ENCODE results near the gene LLCFC1. TPM values are rescaled to one million over a fixed set of nuclear protein-coding genes. Genes with fewer than 3 reads are reported as not detected.

The LLCFC1 gene
- total RNA-seq, 4 donors from 2014 or later = not detected

- peaks cover 0 to 4% (median 0%) of the 10 kb centered on the region in 3 donors for H3K27me3 ChIP-seq
- in situ Hi-C loops (cut with MboI; ENCODE audit: low sequenced_read_pairs in 4 of 4) (no loop called here), intact Hi-C loops (cut with DNase I; ENCODE audit: low total_unique reads) (no loop called here)
- TF ChIP-seq CTCF (IDR thresholded peaks at IDR 0.05 in 4 of 5, conservative IDR thresholded peaks at IDR 0.05 in 1 of 5) (no peak), POLR2A (IDR thresholded peaks at IDR 0.05) (no peak)
- ATAC-seq = no peak
- no peak overlapping the region for H3K27ac ChIP-seq
- H3K9me3 ChIP-seq = no peaks in the 10 kb centered on the region
- no peak for DNase-seq
- no peak overlapping the region for H3K4me3 ChIP-seq
- no peaks in the 10 kb centered on the region for H3K36me3 ChIP-seq
- no peaks in the 10 kb centered on the region for H3K4me1 ChIP-seq
Measured at GRCh38 chr7:142892951-142893350, 46.3 kb upstream of the LLCFC1 start.

GRCh38 chr7:142894112-142894984 lies 44.9 kb upstream of the LLCFC1 start:
- H3K4me3 ChIP-seq = no peak overlapping the region
- no peaks in the 10 kb centered on the region for H3K4me1 ChIP-seq
- peaks cover 0 to 4% (median 0%) of the 10 kb centered on the region in 3 donors for H3K27me3 ChIP-seq
- no peak for TF ChIP-seq CTCF (IDR thresholded peaks at IDR 0.05 in 4 of 5, conservative IDR thresholded peaks at IDR 0.05 in 1 of 5)
- TF ChIP-seq POLR2A (IDR thresholded peaks at IDR 0.05) = no peak
- no peak overlapping the region for H3K27ac ChIP-seq
- DNase-seq (no peak), ATAC-seq (no peak)
- intact Hi-C loops (cut with DNase I; ENCODE audit: low total_unique reads) = no loop called here
- H3K9me3 ChIP-seq = no peaks in the 10 kb centered on the region
- no peaks in the 10 kb centered on the region for H3K36me3 ChIP-seq
- in situ Hi-C loops (cut with MboI; ENCODE audit: low sequenced_read_pairs in 4 of 4) = no loop called here

- Histone ChIP-seq H3K9me3 (no peaks in the 10 kb centered on the region), H3K36me3 (no peaks in the 10 kb centered on the region), H3K27me3 (peaks cover 0 to 4% (median 0%) of the 10 kb centered on the region in 3 donors), H3K4me1 (no peaks in the 10 kb centered on the region), H3K4me3 (no peak overlapping the region), H3K27ac (no peak overlapping the region)
- no peak for ATAC-seq
- no peak for TF ChIP-seq POLR2A (IDR thresholded peaks at IDR 0.05)
- TF ChIP-seq CTCF (IDR thresholded peaks at IDR 0.05 in 4 of 5, conservative IDR thresholded peaks at IDR 0.05 in 1 of 5) = no peak
- in situ Hi-C loops (cut with MboI; ENCODE audit: low sequenced_read_pairs in 4 of 4) = no loop called here
- DNase-seq = no peak
- intact Hi-C loops (cut with DNase I; ENCODE audit: low total_unique reads) = no loop called here
Measured at GRCh38 chr7:142894985-142895593, 44.2 kb upstream of the LLCFC1 start.

- Histone ChIP-seq H3K4me1 (no peaks in the 10 kb centered on the region), H3K27me3 (peaks cover 0 to 4% (median 0%) of the 10 kb centered on the region in 3 donors), H3K9me3 (no peaks in the 10 kb centered on the region), H3K4me3 (no peak overlapping the region), H3K36me3 (no peaks in the 10 kb centered on the region), H3K27ac (no peak overlapping the region)
- ATAC-seq = no peak
- no peak for DNase-seq
- TF ChIP-seq CTCF (IDR thresholded peaks at IDR 0.05 in 4 of 5, conservative IDR thresholded peaks at IDR 0.05 in 1 of 5) (no peak), POLR2A (IDR thresholded peaks at IDR 0.05) (no peak)
- intact Hi-C loops (cut with DNase I; ENCODE audit: low total_unique reads) (no loop called here), in situ Hi-C loops (cut with MboI; ENCODE audit: low sequenced_read_pairs in 4 of 4) (no loop called here)
Measured at GRCh38 chr7:142896151-142896550, 43.1 kb upstream of the LLCFC1 start.
